ENCODE results near the gene SRSF2.
A peak's percentile ranks its signal among the peaks of the same experiment; 100 is the strongest.
"Not testable (repeated sequence)": the region's sequence is repeated elsewhere in the genome, so short reads cannot be mapped to it uniquely, and the experiment has no call there.

The SRSF2 gene

GRCh38 chr17:76714822-76715495 is 22.2 kb downstream of the SRSF2 start:
- no peak overlapping the region for H3K4me3 ChIP-seq
- H3K9me3 ChIP-seq, result no peaks in the 10 kb centered on the region
- TF ChIP-seq, protein P1, sequence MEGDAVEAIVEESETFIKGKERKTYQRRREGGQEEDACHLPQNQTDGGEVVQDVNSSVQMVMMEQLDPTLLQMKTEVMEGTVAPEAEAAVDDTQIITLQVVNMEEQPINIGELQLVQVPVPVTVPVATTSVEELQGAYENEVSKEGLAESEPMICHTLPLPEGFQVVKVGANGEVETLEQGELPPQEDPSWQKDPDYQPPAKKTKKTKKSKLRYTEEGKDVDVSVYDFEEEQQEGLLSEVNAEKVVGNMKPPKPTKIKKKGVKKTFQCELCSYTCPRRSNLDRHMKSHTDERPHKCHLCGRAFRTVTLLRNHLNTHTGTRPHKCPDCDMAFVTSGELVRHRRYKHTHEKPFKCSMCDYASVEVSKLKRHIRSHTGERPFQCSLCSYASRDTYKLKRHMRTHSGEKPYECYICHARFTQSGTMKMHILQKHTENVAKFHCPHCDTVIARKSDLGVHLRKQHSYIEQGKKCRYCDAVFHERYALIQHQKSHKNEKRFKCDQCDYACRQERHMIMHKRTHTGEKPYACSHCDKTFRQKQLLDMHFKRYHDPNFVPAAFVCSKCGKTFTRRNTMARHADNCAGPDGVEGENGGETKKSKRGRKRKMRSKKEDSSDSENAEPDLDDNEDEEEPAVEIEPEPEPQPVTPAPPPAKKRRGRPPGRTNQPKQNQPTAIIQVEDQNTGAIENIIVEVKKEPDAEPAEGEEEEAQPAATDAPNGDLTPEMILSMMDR (IDR thresholded peaks at IDR 0.05), result peak; percentile 75 to 78
- intact Hi-C loops (cut with DNase I; ENCODE audit: low total_unique reads), result loop anchor here (5.0 to 10.0 kb wide), 4 partner anchors 43 to 190 kb away; no protein-coding TSS in a partner anchor
- no peaks in the 10 kb centered on the region for H3K27me3 ChIP-seq
- peaks cover 5 to 37% (median 17%) of the 10 kb centered on the region in 4 donors for H3K4me1 ChIP-seq
- H3K36me3 ChIP-seq, result peaks cover 37 to 71% (median 67%) of the 10 kb centered on the region in 3 donors
- peak overlapping the region; percentile 48 to 54 for H3K27ac ChIP-seq
- DNase-seq, result peak; percentile 77 to 82

DNA sequence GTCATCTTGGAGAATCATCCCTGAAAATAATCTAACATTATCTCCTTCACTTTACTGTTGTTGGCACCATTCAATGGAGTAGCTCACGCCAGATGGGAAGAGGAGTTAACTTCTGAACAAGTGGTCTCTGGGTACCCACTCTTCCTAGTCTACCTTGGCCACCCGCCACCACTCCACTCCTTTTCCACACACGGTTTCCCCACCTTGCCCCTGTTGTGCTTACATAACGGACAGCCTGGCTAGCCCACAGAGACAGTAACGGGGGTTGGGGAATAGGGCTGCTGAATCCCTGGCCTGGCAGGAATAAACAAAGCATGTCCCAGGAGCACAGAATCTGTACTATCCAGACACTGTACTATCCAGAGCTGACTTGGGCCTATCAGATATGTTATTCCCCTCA is 22.8 kb downstream of the SRSF2 start:
- no peaks in the 10 kb centered on the region for H3K27me3 ChIP-seq
- H3K4me1 ChIP-seq, result peaks cover 5 to 37% (median 17%) of the 10 kb centered on the region in 4 donors
- peaks cover 31 to 65% (median 60%) of the 10 kb centered on the region in 3 donors for H3K36me3 ChIP-seq
- TF ChIP-seq, protein P1 (IDR thresholded peaks at IDR 0.05), result no peak
- no peak overlapping the region for H3K4me3 ChIP-seq
- intact Hi-C loops (cut with DNase I; ENCODE audit: low total_unique reads), result loop anchor here (10.0 kb wide), 3 partner anchors 90 to 190 kb away; no protein-coding TSS in a partner anchor
- DNase-seq, result peak in 1 of 2 donors; percentile 49
- no peaks in the 10 kb centered on the region for H3K9me3 ChIP-seq
- H3K27ac ChIP-seq, result peak overlapping the region; percentile 1 to 54

DNA sequence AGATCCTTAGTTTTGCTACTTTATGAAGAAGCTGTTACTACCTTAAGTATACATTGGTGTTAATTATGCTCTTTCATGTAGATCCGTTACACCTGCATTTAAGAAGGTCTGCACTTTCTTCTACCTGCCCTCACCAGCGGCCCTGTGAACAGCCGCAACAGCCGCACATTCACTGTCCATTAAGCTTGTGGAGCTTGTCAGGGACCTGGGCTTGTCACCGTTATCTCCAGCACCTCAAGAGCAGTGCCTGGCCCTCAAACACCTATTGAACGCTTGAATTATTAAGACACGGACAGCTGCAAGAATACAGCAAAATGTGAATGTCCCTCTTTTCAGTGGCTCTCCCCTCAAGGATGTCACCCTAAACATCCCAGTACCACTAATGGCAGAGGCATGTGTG is 23.4 kb downstream of the SRSF2 start:
- peaks cover 5 to 39% (median 19%) of the 10 kb centered on the region in 4 donors for H3K4me1 ChIP-seq

DNA sequence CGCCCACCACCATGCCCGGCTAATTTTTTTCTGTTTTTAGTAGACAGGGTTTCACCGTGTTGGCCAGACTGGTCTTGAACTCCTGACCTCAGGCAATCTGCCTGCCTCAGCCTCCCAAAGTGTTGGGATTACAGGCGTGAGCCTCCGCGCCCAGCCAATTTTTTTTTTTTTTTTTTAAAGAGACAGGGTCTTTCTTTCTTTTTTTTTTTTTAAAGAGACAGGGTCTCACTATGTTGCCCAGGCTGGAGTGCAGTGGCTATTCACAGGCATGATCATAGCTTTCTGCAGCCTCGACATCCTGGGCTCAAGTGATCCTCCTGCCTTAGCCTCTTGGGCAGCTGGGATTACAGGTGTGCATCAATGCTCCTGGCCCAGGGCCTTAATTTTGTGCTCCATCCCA is 24.8 kb downstream of the SRSF2 start:
- H3K27ac ChIP-seq, result peak overlapping the region; percentile 78 to 82
- peaks cover 12 to 53% (median 33%) of the 10 kb centered on the region in 4 donors for H3K4me1 ChIP-seq
- H3K27me3 ChIP-seq, H3K9me3 ChIP-seq, H3K4me3 ChIP-seq: not testable (repeated sequence)
- peak in 1 of 2 donors; percentile 54 for DNase-seq
- peaks cover 11 to 45% (median 40%) of the 10 kb centered on the region in 3 donors for H3K36me3 ChIP-seq
- intact Hi-C loops (cut with DNase I; ENCODE audit: low total_unique reads), result loop anchor here (10.0 kb wide), 3 partner anchors 88 to 188 kb away; no protein-coding TSS in a partner anchor

More for the DNA sequence above, 23.4 kb downstream of the SRSF2 start:
- TF ChIP-seq, protein P1 (IDR thresholded peaks at IDR 0.05), result no peak
- Histone ChIP-seq H3K36me3 (peaks cover 25 to 59% (median 55%) of the 10 kb centered on the region in 3 donors), H3K4me3 (no peak overlapping the region), H3K27ac (no peak overlapping the region), H3K9me3 (no peaks in the 10 kb centered on the region), H3K27me3 (no peaks in the 10 kb centered on the region)
- intact Hi-C loops (cut with DNase I; ENCODE audit: low total_unique reads), result loop anchor here (10.0 kb wide), 3 partner anchors 89 to 189 kb away; no protein-coding TSS in a partner anchor
- DNase-seq, result peak in 1 of 2 donors; percentile 39

DNA sequence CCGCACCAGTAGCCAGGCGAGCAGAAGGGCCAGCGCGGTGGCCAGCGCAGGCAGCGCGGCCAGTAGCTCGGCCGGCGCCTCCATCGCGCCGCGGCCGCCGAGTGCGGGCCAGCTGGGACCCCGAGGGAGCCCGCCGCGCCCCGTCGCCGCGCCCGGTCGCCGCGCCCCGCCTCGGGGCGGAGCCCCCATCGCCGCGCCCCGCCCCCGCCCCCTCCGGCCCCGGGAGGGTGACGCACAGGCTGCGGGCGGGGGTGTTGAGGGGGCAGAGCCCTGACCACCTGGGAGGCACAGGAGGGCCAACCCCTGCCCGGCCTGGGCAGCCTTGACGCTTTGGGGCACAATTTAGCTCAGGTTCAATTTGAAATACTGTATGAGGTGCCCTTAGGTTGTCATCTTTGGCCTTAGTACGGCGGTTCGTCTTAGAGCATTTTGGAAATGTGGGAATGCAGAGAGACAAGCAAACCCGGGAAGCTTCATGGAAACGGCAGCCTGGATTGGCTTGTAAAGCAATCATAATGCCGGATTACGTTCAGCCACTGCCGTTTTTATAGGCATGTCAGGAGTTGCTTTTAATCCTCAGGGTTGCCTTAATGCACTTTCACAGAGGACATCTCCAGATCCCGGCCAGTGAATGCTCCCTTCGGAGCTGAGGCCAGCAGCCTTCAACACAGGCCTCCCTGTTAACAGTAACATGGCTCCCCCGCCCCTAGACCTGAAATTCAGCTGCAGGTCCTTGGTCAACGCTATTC is 26.1 kb downstream of the SRSF2 start, which contains the start of gene MXRA7:
Gene MXRA7, minus strand, starts transcription at position 103 of the 749 bp plus-strand sequence. Its CDS starts 19 bp downstream, at position 84.
- Histone ChIP-seq H3K36me3 (peaks cover 2 to 32% (median 28%) of the 10 kb centered on the region in 3 donors), H3K4me1 (peaks cover 12 to 47% (median 38%) of the 10 kb centered on the region in 4 donors), H3K27me3 (no peaks in the 10 kb centered on the region), H3K27ac (peak within 1 kb of the TSS; percentile 96 to 98), H3K9me3 (no peaks in the 10 kb centered on the region), H3K4me3 (peak within 1 kb of the TSS; percentile 95 to 97)
- peak; percentile 66 to 91 for DNase-seq
- intact Hi-C loops (cut with DNase I; ENCODE audit: low total_unique reads), result loop anchor here (10.0 kb wide), 3 partner anchors 86 to 186 kb away; no protein-coding TSS in a partner anchor
- TF ChIP-seq, protein P1 (IDR thresholded peaks at IDR 0.05), result no peak

GRCh38 chr17:76709951-76710862 is 26.9 kb downstream of the SRSF2 start:
- H3K4me1 ChIP-seq, result peaks cover 12 to 48% (median 35%) of the 10 kb centered on the region in 4 donors
- H3K36me3 ChIP-seq, result peaks cover 0 to 24% (median 20%) of the 10 kb centered on the region in 3 donors
- peak overlapping the region; percentile 96 to 98 for H3K27ac ChIP-seq
- peak overlapping the region; percentile 95 to 97 for H3K4me3 ChIP-seq
- not testable (repeated sequence) for H3K9me3 ChIP-seq, H3K27me3 ChIP-seq
- peak in 1 of 2 donors; percentile 65 for DNase-seq
- intact Hi-C loops (cut with DNase I; ENCODE audit: low total_unique reads), result loop anchor here (10.0 kb wide), 3 partner anchors 85 to 185 kb away; no protein-coding TSS in a partner anchor
